HK-2 (cell line): ENCODE data around the gene SERPINA4.

Experiments
- DNase-seq: peaks from one replicate; pipeline ENCODE4 v3.0.0-alpha.2; 2018; ENCODE audit not compliant: unreplicated experiment

Gene SERPINA4

GRCh38 chr14:94560751-94561655 lies at the start of gene SERPINA4:
TSS of gene SERPINA4 (plus strand) at chr14:94561442. CDS start at chr14:94563483, 2,041 bp downstream.
- DNase-seq: no peak

GRCh38 chr14:94514351-94514750 lies 46.9 kb upstream of the SERPINA4 start:
- DNase-seq: no peak

GRCh38 chr14:94515426-94515825 lies 45.8 kb upstream of the SERPINA4 start:
- no peak for DNase-seq

GRCh38 chr14:94515856-94516255 lies 45.4 kb upstream of the SERPINA4 start:
- no peak for DNase-seq

- DNase-seq: no peak
These were observed 44.0 kb upstream of the SERPINA4 start for GRCh38 chr14:94517248-94517640.

- no peak for DNase-seq
These were observed 43.5 kb upstream of the SERPINA4 start for GRCh38 chr14:94517641-94518257.

- DNase-seq: no peak
These were observed 39.7 kb upstream of the SERPINA4 start for GRCh38 chr14:94521375-94522114.

- no peak for DNase-seq
These were observed 39.0 kb upstream of the SERPINA4 start for GRCh38 chr14:94522115-94522724.

- DNase-seq: no peak
These were observed 38.0 kb upstream of the SERPINA4 start for GRCh38 chr14:94523265-94523664.

- no peak for DNase-seq
These were observed 37.1 kb upstream of the SERPINA4 start for GRCh38 chr14:94524093-94524492.

- DNase-seq: no peak
These were observed 30.1 kb upstream of the SERPINA4 start for GRCh38 chr14:94531187-94531586.

- DNase-seq: no peak
These were observed 28.8 kb upstream of the SERPINA4 start for GRCh38 chr14:94532447-94532846.

- no peak for DNase-seq
These were observed 25.7 kb upstream of the SERPINA4 start for GRCh38 chr14:94535506-94535905.

- no peak for DNase-seq
These were observed 24.4 kb upstream of the SERPINA4 start for GRCh38 chr14:94536836-94537235.

- DNase-seq: no peak
These were observed 23.0 kb upstream of the SERPINA4 start for GRCh38 chr14:94538070-94538740.

- DNase-seq: no peak
These were observed 22.1 kb upstream of the SERPINA4 start for GRCh38 chr14:94539181-94539580.

- DNase-seq: no peak
These were observed 21.0 kb upstream of the SERPINA4 start for GRCh38 chr14:94540031-94540794.

GRCh38 chr14:94541234-94541975 lies 19.8 kb upstream of the SERPINA4 start:
- DNase-seq: no peak

GRCh38 chr14:94542111-94542810 lies 19.0 kb upstream of the SERPINA4 start:
- no peak for DNase-seq
